ENCODE data around the gene MEIOC.
"Not testable (repeated sequence)": the region's sequence is repeated elsewhere in the genome, so short reads cannot be mapped to it uniquely, and the experiment has no call there.

Gene MEIOC

DNA sequence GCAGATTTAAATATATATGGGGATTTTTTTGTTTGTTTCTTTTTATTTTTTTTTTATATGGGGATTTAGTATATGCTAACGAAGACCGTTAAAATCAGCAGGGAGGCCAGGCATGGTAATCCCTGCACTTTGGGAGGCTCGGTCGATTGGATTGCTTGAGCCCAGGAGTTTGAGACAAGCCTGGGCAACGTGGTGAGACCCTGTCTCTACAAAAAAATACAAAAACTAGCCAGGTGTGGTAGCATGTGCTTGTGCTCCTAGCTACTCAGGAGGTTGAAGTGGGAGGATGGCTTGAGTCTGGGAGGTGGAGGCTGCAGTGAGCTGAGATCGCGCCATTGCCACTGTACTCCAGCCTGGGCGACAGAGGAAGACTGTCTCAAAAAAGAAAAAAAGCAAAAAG, 22.3 kb upstream of the MEIOC start:
- no peak overlapping the region for H3K4me3 ChIP-seq (ENCODE audit: low read length)
- DNase-seq (ENCODE audit: low read depth) = no peak
- TF ChIP-seq, protein P1, sequence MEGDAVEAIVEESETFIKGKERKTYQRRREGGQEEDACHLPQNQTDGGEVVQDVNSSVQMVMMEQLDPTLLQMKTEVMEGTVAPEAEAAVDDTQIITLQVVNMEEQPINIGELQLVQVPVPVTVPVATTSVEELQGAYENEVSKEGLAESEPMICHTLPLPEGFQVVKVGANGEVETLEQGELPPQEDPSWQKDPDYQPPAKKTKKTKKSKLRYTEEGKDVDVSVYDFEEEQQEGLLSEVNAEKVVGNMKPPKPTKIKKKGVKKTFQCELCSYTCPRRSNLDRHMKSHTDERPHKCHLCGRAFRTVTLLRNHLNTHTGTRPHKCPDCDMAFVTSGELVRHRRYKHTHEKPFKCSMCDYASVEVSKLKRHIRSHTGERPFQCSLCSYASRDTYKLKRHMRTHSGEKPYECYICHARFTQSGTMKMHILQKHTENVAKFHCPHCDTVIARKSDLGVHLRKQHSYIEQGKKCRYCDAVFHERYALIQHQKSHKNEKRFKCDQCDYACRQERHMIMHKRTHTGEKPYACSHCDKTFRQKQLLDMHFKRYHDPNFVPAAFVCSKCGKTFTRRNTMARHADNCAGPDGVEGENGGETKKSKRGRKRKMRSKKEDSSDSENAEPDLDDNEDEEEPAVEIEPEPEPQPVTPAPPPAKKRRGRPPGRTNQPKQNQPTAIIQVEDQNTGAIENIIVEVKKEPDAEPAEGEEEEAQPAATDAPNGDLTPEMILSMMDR (conservative IDR thresholded peaks at IDR 0.05; ENCODE audit: low read depth, low read length) = no peak

DNA sequence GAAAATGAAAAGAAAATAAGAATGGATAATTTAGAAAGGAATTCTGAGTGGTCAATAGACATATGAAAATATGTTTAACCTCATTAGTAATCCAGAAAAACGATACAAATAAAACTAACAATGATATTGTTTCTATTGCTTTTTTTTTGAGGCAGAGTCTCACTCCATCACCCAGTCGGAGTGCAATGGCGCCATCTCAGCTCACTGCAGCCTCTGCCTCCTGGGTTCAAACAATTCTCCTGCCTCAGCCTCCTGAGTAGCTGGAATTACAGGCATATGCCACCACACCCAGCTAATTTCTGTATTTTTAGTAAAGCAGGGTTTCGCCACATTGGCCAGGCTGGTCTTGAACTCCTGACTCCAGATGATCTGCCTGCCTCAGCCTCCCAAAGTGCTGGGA, 21.9 kb upstream of the MEIOC start:
- not testable (repeated sequence) for DNase-seq (ENCODE audit: low read depth); H3K4me3 ChIP-seq (ENCODE audit: low read length)

DNA sequence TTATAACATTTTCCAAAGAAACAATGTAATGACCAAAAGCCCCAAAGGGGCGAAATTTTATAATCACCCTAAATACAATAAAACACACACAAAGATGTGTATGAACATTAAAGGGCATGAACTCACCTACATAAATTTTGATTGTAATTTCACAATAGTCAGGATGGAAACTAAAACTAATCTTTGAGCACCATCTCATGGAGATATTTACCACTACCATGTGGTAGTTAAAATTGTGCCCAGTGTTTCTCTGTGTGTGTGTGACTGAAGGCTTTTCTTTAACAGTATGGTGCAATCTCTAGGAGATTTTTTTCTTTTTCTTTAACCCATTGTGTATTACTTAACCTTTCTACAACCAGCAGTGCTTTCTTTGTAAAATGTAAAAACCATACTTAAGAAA, 19.7 kb upstream of the MEIOC start:
- no peak overlapping the region for H3K4me3 ChIP-seq (ENCODE audit: low read length)
- TF ChIP-seq, protein P1 (conservative IDR thresholded peaks at IDR 0.05; ENCODE audit: low read depth, low read length) = peak; percentile 48
- DNase-seq (ENCODE audit: low read depth) = peak; percentile 20

DNA sequence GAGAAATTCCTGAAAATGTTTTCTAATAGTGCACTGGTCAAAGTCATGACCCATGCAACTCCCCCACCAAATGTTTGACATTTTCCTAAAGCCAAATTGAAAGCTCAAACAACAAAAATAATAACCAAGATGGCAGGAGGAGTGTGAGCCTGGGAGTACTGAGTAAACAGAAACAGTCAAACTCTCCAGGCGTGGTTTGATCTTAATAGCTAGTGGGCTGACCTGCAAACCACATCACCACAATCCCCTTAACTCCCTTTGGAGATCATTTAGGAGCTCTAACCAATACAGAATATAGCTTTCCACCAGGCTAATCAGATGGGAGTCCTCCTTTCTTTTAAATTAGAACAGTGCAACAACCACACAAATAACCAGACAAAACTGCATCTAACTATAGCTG, 19.2 kb upstream of the MEIOC start:
- TF ChIP-seq, protein P1 (conservative IDR thresholded peaks at IDR 0.05; ENCODE audit: low read depth, low read length) = no peak
- H3K4me3 ChIP-seq (ENCODE audit: low read length) = no peak overlapping the region
- DNase-seq (ENCODE audit: low read depth) = no peak

DNA sequence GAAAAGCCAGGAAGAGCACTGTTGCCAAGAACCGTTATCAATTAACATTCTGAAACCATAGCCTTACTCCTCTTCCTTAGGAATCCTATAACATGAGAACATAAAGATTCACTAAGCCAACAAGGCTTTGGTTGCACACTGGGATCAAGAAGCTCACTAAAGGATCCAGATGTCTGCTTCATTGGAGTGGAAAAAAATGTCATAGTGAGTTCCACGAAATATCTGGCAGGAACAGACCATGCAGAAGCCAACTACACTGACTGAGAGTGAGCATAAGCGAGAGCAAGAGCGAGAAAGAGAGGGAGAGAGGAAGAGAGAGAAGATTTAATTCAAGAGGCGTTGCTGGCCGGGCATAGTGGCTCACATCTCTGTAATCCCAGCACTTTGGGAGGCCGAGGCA, 13.4 kb upstream of the MEIOC start:
- TF ChIP-seq, protein P1 (conservative IDR thresholded peaks at IDR 0.05; ENCODE audit: low read depth, low read length) = no peak
- no peak for DNase-seq (ENCODE audit: low read depth)
- H3K4me3 ChIP-seq (ENCODE audit: low read length) = no peak overlapping the region

DNA sequence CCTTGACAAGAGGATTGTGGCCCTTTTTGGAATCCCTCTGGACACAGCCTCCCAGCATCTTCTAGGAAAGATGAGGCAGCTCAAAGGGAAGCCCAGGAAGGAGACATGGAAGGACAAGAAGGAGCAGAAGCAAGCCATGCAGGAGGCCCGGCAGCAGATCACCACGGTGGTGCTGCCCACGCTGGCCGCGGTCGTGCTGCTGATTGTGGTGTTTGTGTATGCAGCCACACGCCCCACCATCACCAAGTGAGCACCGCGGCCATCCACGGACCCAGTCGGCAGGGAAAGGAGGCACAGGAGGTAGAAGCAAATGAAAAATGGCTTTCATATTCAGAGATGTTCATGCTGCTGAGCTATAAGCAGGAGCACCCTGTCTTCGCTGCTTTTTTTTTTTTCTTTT, 10.9 kb upstream of the MEIOC start:
- no peak for DNase-seq (ENCODE audit: low read depth)
- TF ChIP-seq, protein P1 (conservative IDR thresholded peaks at IDR 0.05; ENCODE audit: low read depth, low read length) = no peak

DNA sequence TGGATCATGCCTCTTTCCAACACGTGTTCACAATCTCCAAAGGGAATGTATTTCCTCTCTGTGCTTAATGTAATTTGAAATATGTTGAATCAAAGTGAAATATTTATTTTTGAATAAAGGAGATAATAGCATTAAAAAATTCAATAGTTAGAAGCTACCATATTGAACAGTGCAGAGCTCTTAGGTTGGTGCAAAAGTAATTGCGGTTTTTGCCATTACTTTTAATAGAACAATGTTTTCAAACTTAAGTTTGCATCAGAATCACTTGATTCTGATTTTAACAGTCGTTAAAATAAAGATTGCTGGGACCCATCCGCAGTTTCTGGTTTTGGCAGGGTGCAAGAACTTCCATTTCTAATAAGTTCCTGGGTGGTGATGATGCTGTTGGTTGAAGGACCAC, 10.0 kb upstream of the MEIOC start:
- DNase-seq (ENCODE audit: low read depth) = no peak
- no peak overlapping the region for H3K4me3 ChIP-seq (ENCODE audit: low read length)
- TF ChIP-seq, protein P1 (conservative IDR thresholded peaks at IDR 0.05; ENCODE audit: low read depth, low read length) = no peak

More for the DNA sequence above, 10.9 kb upstream of the MEIOC start:
- no peak overlapping the region for H3K4me3 ChIP-seq (ENCODE audit: low read length)

DNA sequence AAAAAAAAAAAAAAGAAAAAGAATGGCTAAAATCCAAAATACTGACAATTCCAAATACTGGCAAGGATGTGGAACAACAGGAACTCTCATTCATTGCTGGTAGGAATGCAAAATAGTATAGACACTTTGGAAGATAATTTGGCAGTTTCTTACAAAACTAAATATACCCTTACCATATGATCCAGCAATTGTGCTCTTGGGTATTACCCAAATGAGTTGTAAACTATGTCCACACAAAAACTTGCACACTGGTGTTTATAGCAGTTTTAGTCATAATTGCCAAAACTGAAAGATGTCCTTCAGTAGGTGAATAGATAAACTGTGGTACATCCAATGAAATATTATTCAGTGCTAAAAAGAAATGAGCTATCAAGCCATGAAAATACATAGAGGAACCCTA, 8.5 kb upstream of the MEIOC start:
- H3K4me3 ChIP-seq (ENCODE audit: low read length) = no peak overlapping the region
- no peak for DNase-seq (ENCODE audit: low read depth)
- TF ChIP-seq, protein P1 (conservative IDR thresholded peaks at IDR 0.05; ENCODE audit: low read depth, low read length) = no peak
